Pancreas (tissue), 10 donors: ENCODE measurements around the gene NDST1. TPM values are rescaled to one million over a fixed set of nuclear protein-coding genes. Genes with fewer than 3 reads are reported as not detected.

Experiments
- ATAC-seq, 4 donors: fragments of 200-7000 bp; cut with Tn5 transposase; one replicate each; pipeline versions ENCODE4 v1.8.0 to v1.9.1; 2020; ENCODE audit warnings: mild to moderate bottlenecking in 4 of 4, moderate library complexity in 4 of 4
- DNase-seq, 6 donors: peaks; one replicate each; pipeline ENCODE4 v3.0.0-alpha.2; 2020
- FAIRE-seq: peaks from 2 replicates; lab custom pipeline; 2012; peaks lifted over from hg19 to GRCh38; lab: Jason Lieb, UNC
- H3K27ac ChIP-seq, 4 donors: fragments of 200-600 bp; sonication (generic); 1 replicate in 3 of 4; 2 replicates in 1 of 4; pipeline versions ENCODE4 v1.5.0 to v1.8.0; 2020
- H3K27me3 ChIP-seq, 4 donors: fragments of 200-600 bp; one replicate each; pipeline ENCODE4 v1.8.0; 2021
- H3K36me3 ChIP-seq, 3 donors: fragments of 200-600 bp; sonication (generic) in 1 of 3; one replicate each; pipeline versions ENCODE4 v1.5.0 to v1.8.0; 2020 to 2021
- H3K4me1 ChIP-seq, 3 donors: fragments of 200-600 bp; one replicate each; pipeline ENCODE4 v1.8.0; 2021
- H3K4me3 ChIP-seq, 4 donors: fragments of 200-600 bp; sonication (generic) in 2 of 4; one replicate each; pipeline versions ENCODE4 v1.5.0 to v1.8.0; 2020 to 2021
- H3K9me3 ChIP-seq, 4 donors: fragments of 200-600 bp; one replicate each; pipeline ENCODE4 v1.8.0; 2021
- WGBS, 2 donors: extraction: QIAGEN DNeasy Blood & Tissue Kit; methylation state at CpG; one replicate each; pipeline ENCODE4 v1.1.7; 2013; 5-methylcytosine and 5-hydroxymethylcytosine counted together
- intact Hi-C, 3 donors: fragments of 100-400 bp; cut with DNase I; formaldehyde crosslinking; loops; one replicate each; pipeline versions ENCODE4 v1.11.1 to v1.14.2; 2022
- polyA plus RNA-seq, 2 donors: library from polyadenylated mRNA; stranded (reverse); fragments of 200-250 nt; gene quantifications; one replicate each; pipeline ENCODE4 v1.2.3, GENCODE V29; 2013
- total RNA-seq, 6 donors: library from RNA; stranded (reverse); fragmentation: NEBNext Ultra II Directional in 4 of 6; extraction: Animal tissue kit (Norgen Biotek cat#: 25700) in 4 of 6; gene quantifications; one replicate each; pipeline versions ENCODE4 v1.2.1 to v1.2.4, GENCODE V29; 2021 to 2023
- TF ChIP-seq, protein P1 (sequence below), 4 donors: fragments of 200-600 bp; sonication (generic) in 3 of 4; IDR thresholded peaks; one replicate each; pipeline versions ENCODE4 v1.5.0 to v1.8.0; 2021; ENCODE audit warnings: antibody characterized with exemption in 4 of 4
- donor health status: healthy with polysubstance abuse.
- donor health status: DM: no; HTN: no; CAD: no; lungs with moderate emphysema.
- donor health status: DM: no; HTN: no; CAD: no.
- donor health status: control.
- donor health status: control.
- donor health status: Bipolar disorder and iron deficiency.
- donor health status: DM: yes; HTN: yes; CAD: no.
- donor health status: DM: no; HTN: no; CAD: no.
- donor health status: DM: no; HTN: no; CAD: no.
- donor health status: DM: yes; HTN: yes; CAD: no.

Gene NDST1
- total and polyA plus RNA-seq, 8 donors, result 9.9 to 57.2 (median 39.8) TPM

DNA sequence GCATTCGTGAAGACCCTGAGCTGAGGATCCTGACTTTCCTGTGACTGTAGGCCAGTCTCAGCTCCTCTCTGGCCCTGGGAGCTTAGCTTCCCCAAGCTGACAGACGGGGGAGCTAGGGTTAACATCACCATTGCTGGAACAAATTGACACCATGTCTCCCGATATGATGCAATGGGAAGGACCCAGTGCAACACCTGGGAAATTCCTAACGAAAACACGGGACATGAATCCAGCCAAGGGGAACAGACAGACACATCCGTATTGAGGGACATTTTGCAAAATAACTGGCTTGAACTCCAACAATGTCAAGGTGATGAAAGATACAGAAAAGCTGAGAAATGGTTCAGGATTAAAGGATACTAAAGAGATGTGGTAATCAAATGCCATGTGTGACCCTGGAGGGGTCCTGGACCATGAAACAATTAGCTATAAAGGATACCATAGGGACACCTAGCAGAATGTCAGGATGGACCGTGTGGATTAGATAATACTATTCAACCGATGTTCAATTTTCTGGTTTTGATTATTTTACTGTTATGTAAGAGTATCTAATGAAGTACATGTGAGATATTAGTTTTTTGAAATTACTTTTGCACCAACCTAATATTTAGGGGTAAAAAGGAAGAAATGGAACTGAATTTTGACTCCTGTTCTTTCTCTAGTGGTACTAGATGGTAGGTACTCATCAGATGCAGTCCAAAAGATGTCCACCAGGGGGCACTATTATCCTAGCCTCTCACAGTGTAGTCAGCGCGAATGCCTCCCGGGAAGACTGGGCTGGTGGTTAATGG is 52.7 kb downstream of the NDST1 start:
- 9 to 10% methylated on average over 11 of the region's 11 CpGs for WGBS, 2 donors
- no peaks in the 10 kb centered on the region for H3K4me1 ChIP-seq
- ATAC-seq (peak; percentile 87 to 96 (median 92)), FAIRE-seq (peak; percentile 70), DNase-seq (peak in 5 of 6 donors; percentile 71 to 92 (median 77))
- no peaks in the 10 kb centered on the region for H3K27me3 ChIP-seq
- peaks cover 0 to 9% (median 3%) of the 10 kb centered on the region in 3 donors for H3K36me3 ChIP-seq
- intact Hi-C loops, result loop anchor here in 2 of 3 donors (5.0 to 10.0 kb wide), 3 partner anchors 97 to 287 kb away; partner anchors contain the start of gene IRGM (in 2 of the 2)
- no peak overlapping the region for H3K27ac ChIP-seq
- TF ChIP-seq, protein P1, sequence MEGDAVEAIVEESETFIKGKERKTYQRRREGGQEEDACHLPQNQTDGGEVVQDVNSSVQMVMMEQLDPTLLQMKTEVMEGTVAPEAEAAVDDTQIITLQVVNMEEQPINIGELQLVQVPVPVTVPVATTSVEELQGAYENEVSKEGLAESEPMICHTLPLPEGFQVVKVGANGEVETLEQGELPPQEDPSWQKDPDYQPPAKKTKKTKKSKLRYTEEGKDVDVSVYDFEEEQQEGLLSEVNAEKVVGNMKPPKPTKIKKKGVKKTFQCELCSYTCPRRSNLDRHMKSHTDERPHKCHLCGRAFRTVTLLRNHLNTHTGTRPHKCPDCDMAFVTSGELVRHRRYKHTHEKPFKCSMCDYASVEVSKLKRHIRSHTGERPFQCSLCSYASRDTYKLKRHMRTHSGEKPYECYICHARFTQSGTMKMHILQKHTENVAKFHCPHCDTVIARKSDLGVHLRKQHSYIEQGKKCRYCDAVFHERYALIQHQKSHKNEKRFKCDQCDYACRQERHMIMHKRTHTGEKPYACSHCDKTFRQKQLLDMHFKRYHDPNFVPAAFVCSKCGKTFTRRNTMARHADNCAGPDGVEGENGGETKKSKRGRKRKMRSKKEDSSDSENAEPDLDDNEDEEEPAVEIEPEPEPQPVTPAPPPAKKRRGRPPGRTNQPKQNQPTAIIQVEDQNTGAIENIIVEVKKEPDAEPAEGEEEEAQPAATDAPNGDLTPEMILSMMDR (IDR thresholded peaks at IDR 0.05), result peak; percentile 90 to 96 (median 94)
- H3K4me3 ChIP-seq, result no peak overlapping the region
- H3K9me3 ChIP-seq, result no peaks in the 10 kb centered on the region

DNA sequence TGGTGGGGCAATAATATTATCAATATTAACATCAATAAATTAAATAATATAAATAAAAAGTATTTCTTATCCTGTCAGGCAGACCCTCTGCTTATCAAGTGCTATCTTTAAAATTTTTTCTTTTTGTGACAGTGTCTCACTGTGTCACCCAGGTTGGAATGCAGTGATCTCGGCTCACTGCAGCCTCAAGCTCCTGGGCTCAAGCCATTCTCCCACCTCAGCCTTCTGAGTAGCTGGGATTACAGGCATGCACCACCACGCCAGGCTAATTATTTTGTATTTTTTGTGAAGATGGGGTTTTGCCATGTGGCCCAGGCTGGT is 53.2 kb downstream of the NDST1 start:
- no peaks in the 10 kb centered on the region for H3K9me3 ChIP-seq
- WGBS, 2 donors, result 43% methylated on average over 2 of the region's 2 CpGs
- H3K36me3 ChIP-seq, result peaks cover 0 to 3% (median 0%) of the 10 kb centered on the region in 3 donors
- intact Hi-C loops, result loop anchor here in 2 of 3 donors (5.0 to 10.0 kb wide), 3 partner anchors 96 to 286 kb away; partner anchors contain the start of gene IRGM (in 2 of the 2)
- no peak overlapping the region for H3K27ac ChIP-seq
- no peak for DNase-seq
- FAIRE-seq, result no peak
- no peak overlapping the region for H3K4me3 ChIP-seq
- TF ChIP-seq, protein P1 (IDR thresholded peaks at IDR 0.05), result no peak
- peak in 1 of 4 donors; percentile 11 for ATAC-seq
- H3K4me1 ChIP-seq, result no peaks in the 10 kb centered on the region
- H3K27me3 ChIP-seq, result no peaks in the 10 kb centered on the region

DNA sequence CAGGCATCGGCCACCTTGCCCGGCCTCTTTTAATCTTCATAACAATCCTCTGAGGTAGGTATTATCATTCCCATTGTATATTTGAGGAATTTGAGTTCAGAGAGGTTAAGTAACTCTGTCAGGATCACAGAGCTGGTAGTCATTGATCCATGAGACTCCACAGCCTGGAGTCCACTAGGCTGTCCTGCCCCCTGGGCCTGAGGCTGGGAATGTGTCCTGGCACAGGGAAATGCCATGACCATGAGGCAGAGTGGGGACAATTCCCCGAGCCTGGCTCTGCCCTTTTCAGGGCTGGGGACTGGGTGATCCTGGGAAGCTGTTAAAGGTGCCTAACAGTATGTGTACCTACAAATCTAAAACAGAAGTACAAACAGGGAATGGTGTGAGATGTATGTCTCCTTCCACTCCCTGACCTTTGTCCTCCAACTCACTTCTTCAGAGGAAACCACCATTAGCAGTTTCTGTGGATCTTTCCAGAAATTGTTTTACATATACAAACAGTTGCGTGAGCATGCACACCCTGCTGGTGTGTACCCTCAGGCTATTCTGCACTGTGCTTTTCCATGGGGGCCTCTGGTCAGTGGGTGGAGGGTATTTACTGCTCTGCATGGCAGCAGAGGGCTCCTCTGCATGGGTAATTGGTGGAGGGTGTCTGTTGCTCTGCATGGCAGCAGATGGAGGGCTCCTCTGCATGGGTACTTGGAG is 53.8 kb downstream of the NDST1 start:
- Histone ChIP-seq H3K9me3 (no peaks in the 10 kb centered on the region), H3K36me3 (no peaks in the 10 kb centered on the region), H3K4me1 (no peaks in the 10 kb centered on the region), H3K4me3 (no peak overlapping the region), H3K27me3 (no peaks in the 10 kb centered on the region), H3K27ac (no peak overlapping the region)
- intact Hi-C loops, result loop anchor here in 2 of 3 donors (5.0 to 10.0 kb wide), 3 partner anchors 96 to 286 kb away; partner anchors contain the start of gene IRGM (in 2 of the 2)
- 55 to 61% methylated on average over 4 of the region's 4 CpGs for WGBS, 2 donors
- FAIRE-seq, result no peak
- ATAC-seq, result no peak
- TF ChIP-seq, protein P1 (IDR thresholded peaks at IDR 0.05), result no peak
- no peak for DNase-seq

DNA sequence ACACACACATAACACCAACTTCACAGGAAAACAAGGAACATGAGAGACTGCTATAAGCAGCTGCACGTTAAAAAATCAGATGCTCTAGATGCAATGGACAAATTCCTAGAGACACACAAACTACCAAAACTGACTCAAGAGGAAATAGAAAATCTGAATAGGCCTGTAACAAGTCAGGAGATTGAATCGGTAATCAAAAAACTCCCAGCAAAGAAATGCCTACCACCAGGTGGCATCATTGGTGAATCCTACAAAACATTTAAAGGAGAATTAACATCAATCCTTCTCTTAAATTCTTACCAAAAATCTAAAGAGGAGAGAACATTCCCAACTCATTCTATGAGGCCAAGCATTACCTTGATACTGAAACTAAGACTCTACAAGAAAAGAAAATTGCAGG is 54.9 kb downstream of the NDST1 start:
- Histone ChIP-seq H3K27ac (no peak overlapping the region), H3K36me3 (no peaks in the 10 kb centered on the region), H3K27me3 (no peaks in the 10 kb centered on the region), H3K9me3 (no peaks in the 10 kb centered on the region), H3K4me3 (no peak overlapping the region), H3K4me1 (no peaks in the 10 kb centered on the region)
- DNase-seq (peak in 1 of 6 donors; percentile 42), FAIRE-seq (no peak), ATAC-seq (no peak)
- intact Hi-C loops, result loop anchor here in 2 of 3 donors (5.0 to 10.0 kb wide), 3 partner anchors 94 to 284 kb away; partner anchors contain the start of gene IRGM (in 2 of the 2)
- 47 to 51% methylated on average over 2 of the region's 2 CpGs for WGBS, 2 donors
- TF ChIP-seq, protein P1 (IDR thresholded peaks at IDR 0.05), result peak; percentile 12 to 32 (median 18)
